HepG2 (cell line): ENCODE data around the gene CERS1. TPM values are rescaled to one million over a fixed set of nuclear protein-coding genes. Genes with fewer than 3 reads are reported as not detected.

ENCODE experiments used
- ATAC-seq: fragments of 200-7000 bp; cut with Tn5 transposase; 3 replicates; pipeline ENCODE4 v1.9.1; 2020; ENCODE audit warnings: mild to moderate bottlenecking, moderate library complexity
- BruUV-seq: library from RNA; stranded (reverse); fragments of 400-500 nt; replicated peaks from 2 replicates; lab custom pipeline; 2021; lab: Mats Ljungman, UMichigan
- CTCF ChIA-PET: fragments of 300-600 bp; formaldehyde crosslinking; extraction: SDS; loops from one replicate; lab custom pipeline; 2021; ENCODE audit warnings: low total read pairs, inconsistent platforms, low intra/inter-chr PET ratio; lab: Yijun Ruan, JAX
- POLR2A ChIA-PET: fragments of 350-600 bp; sonication (Branson Sonifier 250); formaldehyde crosslinking; loops from one replicate; lab custom pipeline; 2020; ENCODE audit warnings: antibody characterized with exemption, inconsistent platforms; lab: Yijun Ruan, JAX
- DNase-seq: peaks from one replicate; pipeline ENCODE4 v3.0.0-alpha.2; 2015; ENCODE audit warnings: low spot score
- FAIRE-seq: peaks from 3 replicates; lab custom pipeline; 2011; peaks lifted over from hg19 to GRCh38; lab: Jason Lieb, UNC
- H2AFZ ChIP-seq: one replicate; pipeline ENCODE4 v1.6.1; 2011; ENCODE audit warnings: low read length, inconsistent platforms
- H3K27ac ChIP-seq: fragments of 300-600 bp; 3 replicates; pipeline ENCODE4 v1.8.0; 2011; ENCODE audit warnings: mixed run types, mild to moderate bottlenecking, mixed read lengths, low read length, inconsistent platforms; ENCODE audit not compliant: insufficient read depth; ENCODE audit errors: extremely low read length
- H3K27me3 ChIP-seq, 2 experiments: fragments of 200-600 bp in 1 of 2; 2 replicates in 1 of 2; 3 replicates in 1 of 2; pipeline versions ENCODE4 v1.6.0 to v1.8.0; 2011; ENCODE audit warnings: low read length in 2 of 2, mild to moderate bottlenecking in 2 of 2, moderate library complexity in 2 of 2, inconsistent platforms in 1 of 2; ENCODE audit not compliant: insufficient read depth in 2 of 2, control insufficient read depth in 1 of 2
- H3K36me3 ChIP-seq, 2 experiments: fragments of 200-600 bp in 1 of 2; replicated peaks in 1 of 2; 2 replicates in 1 of 2; 3 replicates in 1 of 2; pipeline versions ENCODE4 v1.5.1 to v1.8.0; 2011; ENCODE audit warnings: low read length in 2 of 2, inconsistent platforms in 1 of 2; ENCODE audit not compliant: insufficient read depth in 2 of 2, control insufficient read depth in 1 of 2
- H3K4me1 ChIP-seq: 2 replicates; pipeline ENCODE4 v1.5.1; 2012; ENCODE audit warnings: low read length, inconsistent platforms; ENCODE audit not compliant: insufficient read depth
- H3K4me2 ChIP-seq: 2 replicates; pipeline ENCODE4 v1.6.0; 2011; ENCODE audit warnings: low read depth, low read length, inconsistent platforms
- H3K4me3 ChIP-seq, 3 experiments: fragments of 200-600 bp in 1 of 3; sonication (generic), shearing (Covaris generic) in 1 of 3; replicated peaks in 1 of 3; 2 replicates each; pipeline ENCODE4 v1.5.1; 2011 to 2016; ENCODE audit warnings: low read length in 3 of 3, inconsistent platforms in 2 of 3, low read depth in 2 of 3, mild to moderate bottlenecking in 2 of 3, control low read depth in 1 of 3, mixed read lengths in 1 of 3; ENCODE audit not compliant: insufficient read depth in 1 of 3
- H3K79me2 ChIP-seq: one replicate; pipeline ENCODE4 v1.6.1; 2011; ENCODE audit warnings: low read length, inconsistent platforms; ENCODE audit not compliant: insufficient read depth
- H3K9ac ChIP-seq: 2 replicates; pipeline ENCODE4 v1.6.0; 2011; ENCODE audit warnings: mild to moderate bottlenecking, low read depth, low read length, inconsistent platforms; ENCODE audit not compliant: insufficient read depth
- H3K9me3 ChIP-seq: 2 replicates; pipeline ENCODE4 v1.5.1; 2012; ENCODE audit warnings: mild to moderate bottlenecking, low read length
- H4K20me1 ChIP-seq: 2 replicates; pipeline ENCODE4 v1.6.0; 2011; ENCODE audit warnings: inconsistent platforms, mild to moderate bottlenecking, low read length, moderate library complexity; ENCODE audit not compliant: insufficient read depth
- TERF1 ChIP-seq: sonication (generic); formaldehyde crosslinking; IDR thresholded peaks from 2 replicates; pipeline ENCODE4 v1.8.0; 2022; ENCODE audit warnings: mild to moderate bottlenecking, missing genetic modification reagents, moderate library complexity
- WGBS: methylation state at CpG from one replicate; pipeline ENCODE4 v1.1.6; 2017; ENCODE audit warnings: low lambda C conversion rate; 5-methylcytosine and 5-hydroxymethylcytosine counted together
- in situ Hi-C: cut with HindIII; loops from 2 replicates; pipeline ENCODE4 v1.10.0; 2017; ENCODE audit warnings: low pct_unique_long_range_greater_than_20kb; ENCODE audit not compliant: extremely low pct_ligation_motif_present
- intact Hi-C: fragments of 100-400 bp; cut with micrococcal nuclease; formaldehyde crosslinking; loops from one replicate; pipeline ENCODE4 v1.10.0; 2022; ENCODE audit not compliant: unreplicated experiment
- polyA plus RNA-seq, 8 experiments: library from polyadenylated mRNA; depleted of rRNA in 3 of 8; stranded (reverse) in 7 of 8; unstranded in 1 of 8; fragments of >200 nt; fragmentation: Illumina TruSeq in 4 of 8; extraction: Trizol in 4 of 8; gene quantifications; 2 replicates each; pipeline versions ENCODE4 v1.2.1 to v1.2.3, GENCODE V29; 2011 to 2016; ENCODE audit warnings: low read depth in 4 of 8, missing spikeins in 1 of 8, mixed read lengths in 1 of 8; ENCODE audit not compliant: insufficient read depth in 1 of 8
- total RNA-seq, 5 experiments: library from RNA; depleted of rRNA; stranded (reverse); fragments of >200 nt; fragmentation: Illumina TruSeq; extraction: Trizol; gene quantifications; 2 replicates each; pipeline ENCODE4 v1.2.3, GENCODE V29; 2016; ENCODE audit warnings: low read depth in 1 of 5

Gene CERS1
- total and polyA plus RNA-seq, 2 of the 13 experiments (the other 11 are each of a cell fraction or from before 2014, with no cell fraction given): 4.6 to 9.8 TPM

- Histone ChIP-seq H2AFZ (no peak overlapping the region), H3K27me3 (peaks cover 0 to 1% of the 10 kb centered on the region in 2 experiments; a peak in 1 of 5 replicates), H3K79me2 (peaks cover 19% of the 10 kb centered on the region), H3K4me2 (no peak overlapping the region), H4K20me1 (peaks cover 12% of the 10 kb centered on the region), H3K4me1 (peaks cover 13% of the 10 kb centered on the region; the same call in 1 of the 2 replicates), H3K4me3 (no peak overlapping the region), H3K27ac (no peak overlapping the region), H3K9me3 (no peaks in the 10 kb centered on the region), H3K9ac (no peak overlapping the region), H3K36me3 (no peaks in the 10 kb centered on the region)
- DNase-seq (no peak), ATAC-seq (no peak), FAIRE-seq (no peak)
- intact Hi-C loops (no loop called here), in situ Hi-C loops (no loop called here)
- no TSS peak for BruUV-seq
- POLR2A ChIA-PET: interaction anchor here (2.1 kb wide), 1 partner anchor 12 kb away, joined by 8 read pairs; no protein-coding TSS in a partner anchor
- CTCF ChIA-PET: no interaction called here
- TF ChIP-seq TERF1 (CRISPR knock-in tag): no peak
- WGBS: 30% methylated on average over 6 of the region's 6 CpGs
These were observed 67.2 kb downstream of the CERS1 start for GRCh38 chr19:18828786-18829185.

Other genes starting within 250 kb of the CERS1 start
- 1.3 and 2.0 TPM in 2 replicates for gene CRTC1, start 212.5 kb downstream of the CERS1 start, total RNA-seq (2016; rRNA removed; fragmentation: Illumina TruSeq; extraction: Trizol)
- 2.7 and 3.2 TPM in 2 replicates for gene CRTC1, start 212.5 kb downstream of the CERS1 start, polyA plus RNA-seq (2011; rRNA removed)
- gene COMP, start 104.9 kb downstream of the CERS1 start, total RNA-seq (2016; rRNA removed; fragmentation: Illumina TruSeq; extraction: Trizol): 0.04 TPM in 1 of 2 replicates, not detected in the other
- 0.13 and 0.16 TPM in 2 replicates for gene COMP, start 104.9 kb downstream of the CERS1 start, polyA plus RNA-seq (2011; rRNA removed)
- gene UPF1, start 64.2 kb downstream of the CERS1 start, total RNA-seq (2016; rRNA removed; fragmentation: Illumina TruSeq; extraction: Trizol): 37.3 and 41.8 TPM in 2 replicates
- gene UPF1, start 64.2 kb downstream of the CERS1 start, polyA plus RNA-seq (2011; rRNA removed): 16.9 and 23.1 TPM in 2 replicates
- gene COPE, start 23.2 kb upstream of the CERS1 start, total RNA-seq (2016; rRNA removed; fragmentation: Illumina TruSeq; extraction: Trizol): 188 and 189 TPM in 2 replicates
- 205 and 222 TPM in 2 replicates for gene COPE, start 23.2 kb upstream of the CERS1 start, polyA plus RNA-seq (2011; rRNA removed)
- 44.6 and 46.2 TPM in 2 replicates for gene DDX49, start 23.6 kb upstream of the CERS1 start, total RNA-seq (2016; rRNA removed; fragmentation: Illumina TruSeq; extraction: Trizol)
- 27.0 and 28.9 TPM in 2 replicates for gene DDX49, start 23.6 kb upstream of the CERS1 start, polyA plus RNA-seq (2011; rRNA removed)
- gene HOMER3, start 45.1 kb upstream of the CERS1 start, total RNA-seq (2016; rRNA removed; fragmentation: Illumina TruSeq; extraction: Trizol): 16.0 and 21.3 TPM in 2 replicates
- 27.3 and 33.7 TPM in 2 replicates for gene HOMER3, start 45.1 kb upstream of the CERS1 start, polyA plus RNA-seq (2011; rRNA removed)
- gene SUGP2, start 137.4 kb upstream of the CERS1 start, total RNA-seq (2016; rRNA removed; fragmentation: Illumina TruSeq; extraction: Trizol): 32.3 and 40.6 TPM in 2 replicates
- gene SUGP2, start 137.4 kb upstream of the CERS1 start, polyA plus RNA-seq (2011; rRNA removed): 57.7 and 63.4 TPM in 2 replicates
- gene ARMC6, start 137.4 kb upstream of the CERS1 start, total RNA-seq (2016; rRNA removed; fragmentation: Illumina TruSeq; extraction: Trizol): 36.8 and 42.7 TPM in 2 replicates
- gene ARMC6, start 137.4 kb upstream of the CERS1 start, polyA plus RNA-seq (2011; rRNA removed): 16.2 and 24.6 TPM in 2 replicates
- 13.5 and 18.3 TPM in 2 replicates for gene SLC25A42, start 167.8 kb upstream of the CERS1 start, total RNA-seq (2016; rRNA removed; fragmentation: Illumina TruSeq; extraction: Trizol)
- 12.8 and 13.0 TPM in 2 replicates for gene SLC25A42, start 167.8 kb upstream of the CERS1 start, polyA plus RNA-seq (2011; rRNA removed)
- 10.3 and 25.9 TPM in 2 replicates for gene TMEM161A, start 242.3 kb upstream of the CERS1 start, total RNA-seq (2016; rRNA removed; fragmentation: Illumina TruSeq; extraction: Trizol)
- gene TMEM161A, start 242.3 kb upstream of the CERS1 start, polyA plus RNA-seq (2011; rRNA removed): 31.4 and 42.7 TPM in 2 replicates